HEK293 (cell line): ENCODE data around the gene NAV2.

Source experiments
- CTCF ChIA-PET: fragments of 350-600 bp; formaldehyde crosslinking; extraction: SDS; loops from one replicate; lab custom pipeline; 2021; ENCODE audit warnings: antibody characterized with exemption; lab: Yijun Ruan, JAX
- POLR2A ChIA-PET: fragments of 300-600 bp; formaldehyde crosslinking; extraction: SDS; loops from one replicate; lab custom pipeline; 2020; ENCODE audit warnings: antibody characterized with exemption, inconsistent platforms; lab: Yijun Ruan, JAX
- H3K27ac ChIP-seq: fragments of 200-500 bp; sonication (Bioruptor generic); 2 replicates; pipeline ENCODE4 v1.5.1; 2014; ENCODE audit warnings: low read depth, low read length, control low read depth, inconsistent platforms; ENCODE audit errors: extremely low read depth
- H3K36me3 ChIP-seq, 2 experiments: fragments of 200-500 bp in 1 of 2; sonication (Bioruptor generic) in 1 of 2; 1 replicate in 1 of 2; 2 replicates in 1 of 2; pipeline ENCODE4 v1.5.1; 2014 to 2017; ENCODE audit warnings: inconsistent platforms in 2 of 2, low read length in 2 of 2; ENCODE audit not compliant: control insufficient read depth in 2 of 2, insufficient read depth in 1 of 2
- H3K4me1 ChIP-seq: fragments of 200-500 bp; sonication (Bioruptor generic); 2 replicates; pipeline ENCODE4 v1.5.1; 2014; ENCODE audit warnings: mild to moderate bottlenecking, low read length, inconsistent platforms; ENCODE audit not compliant: control insufficient read depth, insufficient read depth
- H3K4me3 ChIP-seq: 2 replicates; pipeline ENCODE4 v1.5.1; 2011; ENCODE audit warnings: low read depth, mild to moderate bottlenecking, control low read depth, low read length, moderate library complexity
- H3K9me3 ChIP-seq: fragments of 200-500 bp; sonication (Bioruptor generic); 2 replicates; pipeline ENCODE4 v1.5.1; 2014; ENCODE audit warnings: low read depth, low read length, inconsistent platforms; ENCODE audit not compliant: control insufficient read depth, insufficient read depth
- KLF16 ChIP-seq: fragments of 450-650 bp; formaldehyde crosslinking; IDR thresholded peaks from 2 replicates; pipeline ENCODE4 v1.5.1; 2017; ENCODE audit warnings: missing biosample characterization, missing genetic modification characterization
- KLF8 ChIP-seq: fragments of 450-650 bp; formaldehyde crosslinking; IDR thresholded peaks from 2 replicates; pipeline ENCODE4 v1.5.1; 2016; ENCODE audit warnings: missing biosample characterization, missing genetic modification characterization
- MYNN ChIP-seq: fragments of 450-650 bp; formaldehyde crosslinking; IDR thresholded peaks from 2 replicates; pipeline ENCODE4 v1.5.1; 2016; ENCODE audit warnings: missing biosample characterization, missing genetic modification characterization, borderline replicate concordance
- SCRT2 ChIP-seq: fragments of 450-650 bp; formaldehyde crosslinking; IDR thresholded peaks from 2 replicates; pipeline ENCODE4 v1.5.1; 2016; ENCODE audit warnings: missing biosample characterization, missing genetic modification characterization
- TCF7L2 ChIP-seq: IDR thresholded peaks from 2 replicates; pipeline ENCODE4 v1.6.1; 2011; ENCODE audit warnings: low read depth, mild to moderate bottlenecking, inconsistent platforms, low read length, moderate library complexity, borderline replicate concordance
- YY2 ChIP-seq: fragments of 450-650 bp; formaldehyde crosslinking; IDR thresholded peaks from 2 replicates; pipeline ENCODE4 v1.5.1; 2016; ENCODE audit warnings: missing biosample characterization, missing genetic modification characterization
- ZFP37 ChIP-seq: fragments of 450-650 bp; formaldehyde crosslinking; IDR thresholded peaks from 2 replicates; pipeline ENCODE4 v1.5.1; 2016; ENCODE audit warnings: missing biosample characterization, missing genetic modification characterization
- ZNF146 ChIP-seq: fragments of 450-650 bp; formaldehyde crosslinking; IDR thresholded peaks from 2 replicates; pipeline ENCODE4 v1.5.1; 2016; ENCODE audit warnings: missing biosample characterization, missing genetic modification characterization
- ZNF248 ChIP-seq: fragments of 450-650 bp; formaldehyde crosslinking; IDR thresholded peaks from 2 replicates; pipeline ENCODE4 v1.5.1; 2017; ENCODE audit warnings: missing biosample characterization, missing genetic modification characterization
- ZNF473 ChIP-seq: fragments of 450-650 bp; formaldehyde crosslinking; IDR thresholded peaks from 2 replicates; pipeline ENCODE4 v1.5.1; 2017; ENCODE audit warnings: missing biosample characterization, missing genetic modification characterization
- ZNF530 ChIP-seq: fragments of 450-650 bp; formaldehyde crosslinking; IDR thresholded peaks from 2 replicates; pipeline ENCODE4 v1.5.1; 2016; ENCODE audit warnings: low read depth, missing biosample characterization, missing genetic modification characterization
- ZNF555 ChIP-seq: fragments of 450-650 bp; formaldehyde crosslinking; conservative IDR thresholded peaks from 2 replicates; pipeline ENCODE4 v1.5.1; 2017; ENCODE audit warnings: missing biosample characterization, mild to moderate bottlenecking, missing genetic modification characterization, inconsistent platforms
- ZNF596 ChIP-seq: fragments of 450-650 bp; IDR thresholded peaks from 2 replicates; pipeline ENCODE4 v1.5.0; 2018; ENCODE audit warnings: missing biosample characterization, mild to moderate bottlenecking, missing genetic modification characterization, moderate library complexity
- ZNF658 ChIP-seq: fragments of 450-650 bp; formaldehyde crosslinking; IDR thresholded peaks from 2 replicates; pipeline ENCODE4; 2016; ENCODE audit warnings: missing biosample characterization, missing genetic modification characterization
- ZNF664 ChIP-seq: fragments of 450-650 bp; formaldehyde crosslinking; IDR thresholded peaks from 2 replicates; pipeline ENCODE4 v1.5.1; 2016; ENCODE audit warnings: missing biosample characterization, missing genetic modification characterization
- ZNF747 ChIP-seq: fragments of 450-650 bp; formaldehyde crosslinking; IDR thresholded peaks from 2 replicates; pipeline ENCODE4 v1.5.1; 2016; ENCODE audit warnings: missing biosample characterization, missing genetic modification characterization
- ZNF792 ChIP-seq: fragments of 450-650 bp; formaldehyde crosslinking; IDR thresholded peaks from 2 replicates; pipeline ENCODE4 v1.5.1; 2016; ENCODE audit warnings: missing biosample characterization, missing genetic modification characterization
- ZNF830 ChIP-seq: fragments of 450-650 bp; IDR thresholded peaks from 2 replicates; pipeline ENCODE4 v1.5.0; 2018; ENCODE audit warnings: missing biosample characterization, missing genetic modification characterization, low read depth, mild to moderate bottlenecking, moderate library complexity
- TF ChIP-seq, protein P1 (sequence below): fragments of 450-650 bp; formaldehyde crosslinking; IDR thresholded peaks from 2 replicates; pipeline ENCODE4 v1.5.1; 2016; ENCODE audit warnings: missing biosample characterization, missing genetic modification characterization
- TF ChIP-seq, protein P2 (sequence below): fragments of 450-650 bp; IDR thresholded peaks from 2 replicates; pipeline ENCODE4 v1.5.1; 2018; ENCODE audit warnings: missing biosample characterization, missing genetic modification characterization
- TF ChIP-seq, protein P3 (sequence below): fragments of 450-650 bp; formaldehyde crosslinking; IDR thresholded peaks from 2 replicates; pipeline ENCODE4 v1.5.1; 2016; ENCODE audit warnings: missing biosample characterization, missing genetic modification characterization

NAV2 gene

DNA sequence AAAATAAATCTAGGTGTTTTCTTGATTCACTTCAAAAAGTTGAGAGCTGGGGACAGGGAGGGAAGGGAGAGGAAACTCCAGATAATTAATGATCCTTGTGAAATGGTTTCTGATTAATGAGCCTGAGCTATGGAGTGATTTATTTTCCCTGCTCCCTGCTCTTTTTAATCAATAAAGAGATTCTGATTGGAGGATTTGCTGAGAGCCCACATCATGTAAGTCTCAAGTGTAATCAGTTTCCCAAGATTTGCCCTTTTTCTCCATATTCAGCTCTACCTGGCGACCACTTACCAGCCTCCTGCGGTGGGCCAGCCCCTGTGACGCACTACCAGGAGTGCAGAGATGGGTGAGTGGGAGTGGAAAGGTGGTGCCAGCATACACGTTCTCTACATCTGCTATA lies 114.0 kb downstream of the NAV2 start (continued):
- TF ChIP-seq TCF7L2 (no peak), KLF8 (no peak), ZNF248 (no peak), ZNF830 (tag by site-specific recombination) (no peak), ZNF658 (tag by site-specific recombination) (no peak), MYNN (tag by site-specific recombination) (no peak), ZNF555 (no peak), ZNF473 (tag by site-specific recombination) (no peak), ZNF530 (tag by site-specific recombination) (no peak), KLF16 (no peak), ZNF664 (tag by site-specific recombination) (no peak), ZNF792 (tag by site-specific recombination) (no peak), ZNF596 (tag by site-specific recombination) (no peak)

DNA sequence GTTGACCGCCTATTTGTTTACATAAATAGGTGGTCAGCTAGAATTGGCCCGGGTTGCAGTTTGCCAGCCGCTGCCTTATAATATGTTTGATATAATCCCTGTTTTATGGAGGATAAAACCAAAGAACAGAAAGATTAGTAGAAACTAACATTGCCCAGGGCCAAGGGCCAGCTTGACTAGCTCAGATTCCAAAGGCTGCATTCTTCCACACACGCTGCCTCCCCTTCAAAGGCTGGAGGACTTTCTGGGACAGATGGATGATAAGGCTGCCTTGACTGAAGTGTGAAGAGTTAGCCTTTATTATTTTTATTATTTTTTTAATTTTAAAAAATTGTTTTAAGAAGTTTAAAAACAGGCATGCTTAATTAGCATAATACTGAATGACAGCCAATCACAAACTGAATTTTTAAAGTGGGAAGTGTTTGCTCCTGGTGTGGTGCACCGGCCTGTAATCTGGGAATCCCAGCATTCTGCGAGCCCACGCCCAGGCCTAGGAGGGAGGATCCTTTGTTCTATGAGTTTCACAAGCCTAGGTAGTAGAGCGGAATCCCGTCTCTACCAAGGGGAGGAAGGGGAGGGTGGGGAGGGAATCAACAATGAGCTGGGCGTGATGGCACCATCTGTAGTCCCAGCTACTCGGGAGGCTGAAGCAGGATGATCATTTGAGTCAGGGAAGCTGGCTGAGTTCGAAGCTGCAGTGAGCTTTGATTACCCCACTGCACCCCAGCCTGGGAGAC lies 114.9 kb downstream of the NAV2 start:
- TF ChIP-seq, protein P1, sequence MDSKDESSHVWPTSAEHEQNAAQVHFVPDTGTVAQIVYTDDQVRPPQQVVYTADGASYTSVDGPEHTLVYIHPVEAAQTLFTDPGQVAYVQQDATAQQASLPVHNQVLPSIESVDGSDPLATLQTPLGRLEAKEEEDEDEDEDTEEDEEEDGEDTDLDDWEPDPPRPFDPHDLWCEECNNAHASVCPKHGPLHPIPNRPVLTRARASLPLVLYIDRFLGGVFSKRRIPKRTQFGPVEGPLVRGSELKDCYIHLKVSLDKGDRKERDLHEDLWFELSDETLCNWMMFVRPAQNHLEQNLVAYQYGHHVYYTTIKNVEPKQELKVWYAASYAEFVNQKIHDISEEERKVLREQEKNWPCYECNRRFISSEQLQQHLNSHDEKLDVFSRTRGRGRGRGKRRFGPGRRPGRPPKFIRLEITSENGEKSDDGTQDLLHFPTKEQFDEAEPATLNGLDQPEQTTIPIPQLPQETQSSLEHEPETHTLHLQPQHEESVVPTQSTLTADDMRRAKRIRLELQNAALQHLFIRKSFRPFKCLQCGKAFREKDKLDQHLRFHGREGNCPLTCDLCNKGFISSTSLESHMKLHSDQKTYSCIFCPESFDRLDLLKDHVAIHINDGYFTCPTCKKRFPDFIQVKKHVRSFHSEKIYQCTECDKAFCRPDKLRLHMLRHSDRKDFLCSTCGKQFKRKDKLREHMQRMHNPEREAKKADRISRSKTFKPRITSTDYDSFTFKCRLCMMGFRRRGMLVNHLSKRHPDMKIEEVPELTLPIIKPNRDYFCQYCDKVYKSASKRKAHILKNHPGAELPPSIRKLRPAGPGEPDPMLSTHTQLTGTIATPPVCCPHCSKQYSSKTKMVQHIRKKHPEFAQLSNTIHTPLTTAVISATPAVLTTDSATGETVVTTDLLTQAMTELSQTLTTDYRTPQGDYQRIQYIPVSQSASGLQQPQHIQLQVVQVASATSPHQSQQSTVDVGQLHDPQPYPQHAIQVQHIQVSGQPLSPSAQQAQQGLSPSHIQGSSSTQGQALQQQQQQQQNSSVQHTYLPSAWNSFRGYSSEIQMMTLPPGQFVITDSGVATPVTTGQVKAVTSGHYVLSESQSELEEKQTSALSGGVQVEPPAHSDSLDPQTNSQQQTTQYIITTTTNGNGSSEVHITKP (tag by site-specific recombination) = no peak
- TF ChIP-seq ZFP37 = no peak
- no peak for TF ChIP-seq ZNF747 (tag by site-specific recombination)
- no peak for TF ChIP-seq ZNF146
- TF ChIP-seq YY2 (tag by site-specific recombination) = no peak
- TF ChIP-seq, protein P2, sequence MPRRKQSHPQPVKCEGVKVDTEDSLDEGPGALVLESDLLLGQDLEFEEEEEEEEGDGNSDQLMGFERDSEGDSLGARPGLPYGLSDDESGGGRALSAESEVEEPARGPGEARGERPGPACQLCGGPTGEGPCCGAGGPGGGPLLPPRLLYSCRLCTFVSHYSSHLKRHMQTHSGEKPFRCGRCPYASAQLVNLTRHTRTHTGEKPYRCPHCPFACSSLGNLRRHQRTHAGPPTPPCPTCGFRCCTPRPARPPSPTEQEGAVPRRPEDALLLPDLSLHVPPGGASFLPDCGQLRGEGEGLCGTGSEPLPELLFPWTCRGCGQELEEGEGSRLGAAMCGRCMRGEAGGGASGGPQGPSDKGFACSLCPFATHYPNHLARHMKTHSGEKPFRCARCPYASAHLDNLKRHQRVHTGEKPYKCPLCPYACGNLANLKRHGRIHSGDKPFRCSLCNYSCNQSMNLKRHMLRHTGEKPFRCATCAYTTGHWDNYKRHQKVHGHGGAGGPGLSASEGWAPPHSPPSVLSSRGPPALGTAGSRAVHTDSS = no peak
- TF ChIP-seq, protein P3, sequence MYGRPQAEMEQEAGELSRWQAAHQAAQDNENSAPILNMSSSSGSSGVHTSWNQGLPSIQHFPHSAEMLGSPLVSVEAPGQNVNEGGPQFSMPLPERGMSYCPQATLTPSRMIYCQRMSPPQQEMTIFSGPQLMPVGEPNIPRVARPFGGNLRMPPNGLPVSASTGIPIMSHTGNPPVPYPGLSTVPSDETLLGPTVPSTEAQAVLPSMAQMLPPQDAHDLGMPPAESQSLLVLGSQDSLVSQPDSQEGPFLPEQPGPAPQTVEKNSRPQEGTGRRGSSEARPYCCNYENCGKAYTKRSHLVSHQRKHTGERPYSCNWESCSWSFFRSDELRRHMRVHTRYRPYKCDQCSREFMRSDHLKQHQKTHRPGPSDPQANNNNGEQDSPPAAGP (tag by site-specific recombination) = no peak
- no peak for TF ChIP-seq SCRT2 (tag by site-specific recombination)
- CTCF ChIA-PET = no interaction called here
- Histone ChIP-seq H3K4me3 (no peak overlapping the region), H3K4me1 (no peaks in the 10 kb centered on the region), H3K36me3 (no peaks in the 10 kb centered on the region), H3K27ac (no peak overlapping the region), H3K9me3 (no peaks in the 10 kb centered on the region)
- POLR2A ChIA-PET = no interaction called here
